Glutamatergic neuron (in vitro differentiated cells): ENCODE measurements around the gene ACTN1. TPM values are rescaled to one million over a fixed set of nuclear protein-coding genes. Genes with fewer than 3 reads are reported as not detected.

Source experiments
- DNase-seq: peaks from one replicate; pipeline ENCODE4 v3.0.0; 2022
- H3K27ac Mint-ChIP-seq: one replicate; pipeline ENCODE4 v1.8.0; 2020; ENCODE audit warnings: mild to moderate bottlenecking, mixed read lengths, inconsistent platforms; ENCODE audit not compliant: unreplicated experiment
- H3K27me3 Mint-ChIP-seq: one replicate; pipeline ENCODE4 v1.8.0; 2020; ENCODE audit warnings: mild to moderate bottlenecking, moderate library complexity, mixed read lengths, inconsistent platforms; ENCODE audit not compliant: unreplicated experiment
- H3K36me3 Mint-ChIP-seq: one replicate; pipeline ENCODE4 v1.8.0; 2020; ENCODE audit warnings: mild to moderate bottlenecking, mixed read lengths, inconsistent platforms; ENCODE audit not compliant: unreplicated experiment
- H3K4me1 Mint-ChIP-seq: one replicate; pipeline ENCODE4 v1.8.0; 2020; ENCODE audit warnings: mild to moderate bottlenecking, low read depth, mixed read lengths, inconsistent platforms; ENCODE audit not compliant: unreplicated experiment
- H3K4me3 Mint-ChIP-seq: one replicate; pipeline ENCODE4 v1.8.0; 2020; ENCODE audit warnings: mild to moderate bottlenecking, mixed read lengths, inconsistent platforms; ENCODE audit not compliant: unreplicated experiment
- H3K9me3 Mint-ChIP-seq: one replicate; pipeline ENCODE4 v1.8.0; 2020; ENCODE audit warnings: mild to moderate bottlenecking, moderate library complexity, mixed read lengths, inconsistent platforms; ENCODE audit not compliant: unreplicated experiment
- total RNA-seq: library from RNA; stranded (reverse); fragmentation: NEBNext Ultra II Directional; extraction: Animal tissue kit (Norgen Biotek cat#: 25700); gene quantifications from one replicate; pipeline ENCODE4 v1.2.1, GENCODE V29; 2021; ENCODE audit not compliant: unreplicated experiment
- TF ChIP-seq, protein P1 (sequence below): fragments of 200-600 bp; sonication (generic); IDR thresholded peaks from one replicate; pipeline ENCODE4 v1.5.0; 2021; ENCODE audit not compliant: partially characterized antibody, unreplicated experiment

The ACTN1 gene
- total RNA-seq, 1 donor from 2014 or later: 48.1 TPM

- H3K9me3 Mint-ChIP-seq: no peaks in the 10 kb centered on the region
- no peak overlapping the region for H3K27ac Mint-ChIP-seq
- H3K36me3 Mint-ChIP-seq: no peaks in the 10 kb centered on the region
- peaks cover 5% of the 10 kb centered on the region for H3K27me3 Mint-ChIP-seq
- no peak overlapping the region for H3K4me3 Mint-ChIP-seq
- H3K4me1 Mint-ChIP-seq: no peaks in the 10 kb centered on the region
- TF ChIP-seq, protein P1, sequence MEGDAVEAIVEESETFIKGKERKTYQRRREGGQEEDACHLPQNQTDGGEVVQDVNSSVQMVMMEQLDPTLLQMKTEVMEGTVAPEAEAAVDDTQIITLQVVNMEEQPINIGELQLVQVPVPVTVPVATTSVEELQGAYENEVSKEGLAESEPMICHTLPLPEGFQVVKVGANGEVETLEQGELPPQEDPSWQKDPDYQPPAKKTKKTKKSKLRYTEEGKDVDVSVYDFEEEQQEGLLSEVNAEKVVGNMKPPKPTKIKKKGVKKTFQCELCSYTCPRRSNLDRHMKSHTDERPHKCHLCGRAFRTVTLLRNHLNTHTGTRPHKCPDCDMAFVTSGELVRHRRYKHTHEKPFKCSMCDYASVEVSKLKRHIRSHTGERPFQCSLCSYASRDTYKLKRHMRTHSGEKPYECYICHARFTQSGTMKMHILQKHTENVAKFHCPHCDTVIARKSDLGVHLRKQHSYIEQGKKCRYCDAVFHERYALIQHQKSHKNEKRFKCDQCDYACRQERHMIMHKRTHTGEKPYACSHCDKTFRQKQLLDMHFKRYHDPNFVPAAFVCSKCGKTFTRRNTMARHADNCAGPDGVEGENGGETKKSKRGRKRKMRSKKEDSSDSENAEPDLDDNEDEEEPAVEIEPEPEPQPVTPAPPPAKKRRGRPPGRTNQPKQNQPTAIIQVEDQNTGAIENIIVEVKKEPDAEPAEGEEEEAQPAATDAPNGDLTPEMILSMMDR: no peak
- DNase-seq: no peak
These were observed 90.9 kb downstream of the ACTN1 start for GRCh38 chr14:68888025-68888850.

GRCh38 chr14:68886109-68886434 lies 93.0 kb downstream of the ACTN1 start:
- Mint-ChIP-seq H3K4me3 (no peak overlapping the region), H3K36me3 (peaks cover 4% of the 10 kb centered on the region), H3K9me3 (no peaks in the 10 kb centered on the region), H3K4me1 (no peaks in the 10 kb centered on the region), H3K27ac (no peak overlapping the region), H3K27me3 (peaks cover 6% of the 10 kb centered on the region)
- TF ChIP-seq, protein P1: no peak
- DNase-seq: no peak

GRCh38 chr14:68885226-68886108 lies 93.6 kb downstream of the ACTN1 start:
- TF ChIP-seq, protein P1: no peak
- Mint-ChIP-seq H3K4me3 (no peak overlapping the region), H3K4me1 (no peaks in the 10 kb centered on the region), H3K27me3 (peaks cover 6% of the 10 kb centered on the region), H3K9me3 (no peaks in the 10 kb centered on the region), H3K36me3 (peaks cover 4% of the 10 kb centered on the region), H3K27ac (no peak overlapping the region)
- no peak for DNase-seq

GRCh38 chr14:68884031-68885030 lies 94.8 kb downstream of the ACTN1 start:
- H3K27ac Mint-ChIP-seq: no peak overlapping the region
- H3K4me3 Mint-ChIP-seq: no peak overlapping the region
- peaks cover 3% of the 10 kb centered on the region for H3K27me3 Mint-ChIP-seq
- H3K4me1 Mint-ChIP-seq: no peaks in the 10 kb centered on the region
- no peak for DNase-seq
- no peaks in the 10 kb centered on the region for H3K9me3 Mint-ChIP-seq
- TF ChIP-seq, protein P1: no peak
- peaks cover 4% of the 10 kb centered on the region for H3K36me3 Mint-ChIP-seq
